Endometrial microvascular endothelial cells (primary cell): ENCODE results near the gene RAB23. TPM values are rescaled to one million over a fixed set of nuclear protein-coding genes. Genes with fewer than 3 reads are reported as not detected.

ENCODE experiments used
- in situ Hi-C: cut with HindIII; loops from 2 replicates; pipeline ENCODE4 v1.10.0; 2017; ENCODE audit warnings: low sequenced_read_pairs, low pct_unique_long_range_greater_than_20kb; ENCODE audit errors: inconsistent ontology term
- total RNA-seq: library from RNA; depleted of rRNA; stranded (reverse); fragments of >200 nt; gene quantifications from one replicate; pipeline ENCODE4 v1.2.3, GENCODE V29; 2015; ENCODE audit errors: inconsistent ontology term

The RAB23 gene
- total RNA-seq, 1 donor from 2014 or later: 26.8 TPM

DNA sequence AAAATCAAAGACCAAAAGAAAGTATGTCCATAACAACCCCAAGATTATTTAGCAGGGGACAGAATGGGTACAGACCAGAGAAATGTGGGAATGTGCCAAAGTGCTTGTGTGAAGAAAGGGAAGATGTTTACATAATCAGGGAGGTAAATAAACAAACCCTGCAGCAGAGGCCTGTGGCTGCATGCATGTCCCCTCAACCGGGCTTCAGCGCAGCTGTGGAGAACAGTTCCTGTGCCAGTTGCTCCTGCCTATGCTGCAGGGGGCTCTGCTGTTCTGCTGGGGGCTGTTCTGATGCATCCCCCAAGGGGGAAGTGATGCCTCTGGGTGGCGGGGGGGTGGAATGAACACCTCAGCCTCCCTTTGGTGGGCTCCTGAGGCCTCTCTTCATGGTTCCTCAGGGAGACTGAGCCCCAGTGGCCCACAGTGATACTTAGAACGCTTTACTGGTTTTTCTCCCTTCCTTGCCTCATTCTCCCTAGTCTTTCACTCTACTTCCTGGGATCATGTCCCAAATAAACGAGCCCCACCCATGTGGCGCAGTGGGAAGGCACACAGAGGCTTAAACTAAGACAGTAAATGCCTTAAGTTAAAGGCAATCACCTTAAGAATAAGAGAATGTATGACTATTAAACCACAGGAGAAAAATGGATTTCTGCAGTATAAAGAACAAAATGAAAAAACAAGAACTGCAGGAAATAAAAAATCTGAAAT, 23.0 kb downstream of the RAB23 start:
- in situ Hi-C loops: no loop called here

DNA sequence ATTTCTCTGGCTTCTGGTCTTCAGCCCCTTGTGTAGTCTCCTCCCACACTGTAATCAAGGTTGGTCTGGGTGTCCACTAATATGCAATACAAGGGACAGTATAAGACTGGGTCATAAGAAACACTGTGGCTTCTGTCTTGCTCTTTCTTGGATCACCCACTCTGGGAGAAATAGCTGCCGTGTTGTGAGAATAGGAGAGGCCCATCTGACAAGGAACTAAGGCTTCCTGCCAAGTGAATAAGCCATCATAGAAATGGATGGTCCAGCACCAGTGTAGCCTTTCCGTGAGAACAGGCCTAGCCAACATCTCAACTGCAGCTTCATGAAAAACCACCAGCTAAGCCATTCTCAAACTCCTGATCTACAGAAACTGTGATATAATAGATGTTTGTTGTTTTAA, 26.6 kb downstream of the RAB23 start:
- in situ Hi-C loops: no loop called here

GRCh38 chr6:57193177-57193576, 28.9 kb downstream of the RAB23 start:
- in situ Hi-C loops: no loop called here

- in situ Hi-C loops: no loop called here
Measured at GRCh38 chr6:57190140-57190539, 32.0 kb downstream of the RAB23 start.

DNA sequence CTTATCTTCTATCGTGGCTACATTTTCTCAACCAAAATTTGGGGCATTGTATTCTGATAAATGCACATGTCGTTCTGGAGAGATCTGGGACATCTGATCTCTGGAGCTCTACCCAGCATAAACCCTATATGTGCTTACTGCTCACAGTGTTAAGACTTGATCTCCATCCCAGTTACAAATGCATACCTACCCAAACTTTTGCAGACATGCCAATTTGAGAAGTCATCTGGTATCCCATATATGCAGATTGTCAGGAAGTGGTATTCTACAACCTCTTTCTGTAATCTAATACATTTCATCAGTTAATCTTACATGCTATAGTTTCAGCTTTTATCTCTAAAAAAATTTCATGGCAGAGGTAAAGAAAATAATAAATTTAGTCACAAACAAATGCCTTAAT, 38.8 kb downstream of the RAB23 start:
- in situ Hi-C loops: no loop called here

DNA sequence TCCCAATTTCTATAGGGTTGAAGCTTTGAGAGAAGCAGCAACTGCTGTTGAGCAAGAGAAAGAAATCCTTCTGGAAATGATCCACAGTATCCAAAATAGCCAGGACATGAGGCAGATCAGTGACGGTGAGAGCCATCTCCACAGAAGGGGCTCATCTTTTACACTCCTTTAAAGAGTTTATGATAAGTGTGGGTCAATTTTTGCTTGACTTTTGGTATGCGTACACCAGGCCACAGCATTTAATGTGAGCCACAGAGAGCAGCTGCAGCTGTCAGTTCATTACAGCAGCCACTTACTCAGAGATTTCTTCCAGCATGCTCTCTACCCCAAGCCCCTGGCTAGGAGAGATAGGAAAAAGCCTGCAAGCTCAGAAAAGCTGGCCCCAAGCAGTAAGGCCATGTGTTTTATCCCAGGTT, 40.1 kb downstream of the RAB23 start:
- in situ Hi-C loops: no loop called here

- in situ Hi-C loops: no loop called here
Measured at GRCh38 chr6:57180596-57180995, 41.5 kb downstream of the RAB23 start.

GRCh38 chr6:57177545-57178265, 44.4 kb downstream of the RAB23 start:
- in situ Hi-C loops: no loop called here

DNA sequence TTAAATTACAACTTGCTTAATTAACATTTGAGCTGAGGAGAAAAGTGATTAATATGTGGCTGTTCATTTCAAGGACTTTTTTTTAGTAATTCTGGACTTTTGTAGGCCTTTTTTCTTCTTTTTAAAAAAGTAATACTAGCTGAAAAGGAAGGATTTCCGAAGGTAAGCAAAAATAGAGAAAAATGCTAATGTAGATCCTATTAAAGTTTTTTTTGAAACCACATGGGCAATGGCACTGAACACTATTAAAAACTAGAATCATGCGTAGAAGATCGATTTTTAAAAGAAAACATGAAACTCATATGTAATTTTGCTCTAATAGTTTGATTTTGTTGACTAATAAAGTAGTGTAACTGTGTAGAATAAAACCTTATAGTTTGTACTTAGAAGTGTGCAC, 47.6 kb downstream of the RAB23 start:
- in situ Hi-C loops: no loop called here

GRCh38 chr6:57173886-57174510, 48.1 kb downstream of the RAB23 start:
- in situ Hi-C loops: no loop called here

DNA sequence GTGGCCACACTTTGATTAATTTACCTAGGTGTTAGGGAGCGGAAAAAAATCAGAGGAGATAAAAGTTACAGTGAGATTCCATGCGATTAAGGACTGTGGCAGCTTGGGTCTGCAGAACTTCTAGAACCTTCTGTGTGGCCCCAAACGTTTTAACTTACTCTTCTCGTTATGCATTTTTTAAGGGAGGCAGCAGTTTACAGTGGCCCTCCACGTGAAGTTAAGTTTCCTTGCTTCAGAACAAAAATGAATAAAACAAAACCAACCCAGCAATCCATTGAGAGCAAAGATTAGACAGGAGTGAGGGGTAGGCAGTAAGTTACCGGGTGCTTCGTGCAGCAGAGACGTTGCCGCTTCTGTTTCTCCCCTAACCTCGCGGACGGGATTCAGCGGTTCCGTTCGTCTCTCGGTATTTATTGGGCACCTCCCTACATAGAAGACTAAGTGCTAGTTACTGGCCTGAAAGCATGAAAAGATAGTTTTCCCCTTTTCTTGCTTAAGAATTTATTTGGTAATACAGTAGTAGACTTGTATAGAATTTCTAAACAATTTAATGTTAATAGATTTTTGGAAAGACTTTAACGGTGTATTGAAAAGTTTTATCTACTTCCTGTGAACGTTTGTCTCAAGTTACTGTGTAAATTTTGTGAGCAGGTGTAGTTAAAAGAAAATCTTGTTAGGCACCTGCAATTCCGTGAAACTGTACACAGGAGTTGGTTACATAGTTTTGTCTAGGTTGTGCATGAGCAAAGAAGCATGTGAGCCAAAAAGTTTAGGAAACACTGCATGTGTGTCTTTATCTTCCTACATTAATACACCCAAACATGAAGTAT, 48.8 kb downstream of the RAB23 start:
- in situ Hi-C loops: no loop called here

DNA sequence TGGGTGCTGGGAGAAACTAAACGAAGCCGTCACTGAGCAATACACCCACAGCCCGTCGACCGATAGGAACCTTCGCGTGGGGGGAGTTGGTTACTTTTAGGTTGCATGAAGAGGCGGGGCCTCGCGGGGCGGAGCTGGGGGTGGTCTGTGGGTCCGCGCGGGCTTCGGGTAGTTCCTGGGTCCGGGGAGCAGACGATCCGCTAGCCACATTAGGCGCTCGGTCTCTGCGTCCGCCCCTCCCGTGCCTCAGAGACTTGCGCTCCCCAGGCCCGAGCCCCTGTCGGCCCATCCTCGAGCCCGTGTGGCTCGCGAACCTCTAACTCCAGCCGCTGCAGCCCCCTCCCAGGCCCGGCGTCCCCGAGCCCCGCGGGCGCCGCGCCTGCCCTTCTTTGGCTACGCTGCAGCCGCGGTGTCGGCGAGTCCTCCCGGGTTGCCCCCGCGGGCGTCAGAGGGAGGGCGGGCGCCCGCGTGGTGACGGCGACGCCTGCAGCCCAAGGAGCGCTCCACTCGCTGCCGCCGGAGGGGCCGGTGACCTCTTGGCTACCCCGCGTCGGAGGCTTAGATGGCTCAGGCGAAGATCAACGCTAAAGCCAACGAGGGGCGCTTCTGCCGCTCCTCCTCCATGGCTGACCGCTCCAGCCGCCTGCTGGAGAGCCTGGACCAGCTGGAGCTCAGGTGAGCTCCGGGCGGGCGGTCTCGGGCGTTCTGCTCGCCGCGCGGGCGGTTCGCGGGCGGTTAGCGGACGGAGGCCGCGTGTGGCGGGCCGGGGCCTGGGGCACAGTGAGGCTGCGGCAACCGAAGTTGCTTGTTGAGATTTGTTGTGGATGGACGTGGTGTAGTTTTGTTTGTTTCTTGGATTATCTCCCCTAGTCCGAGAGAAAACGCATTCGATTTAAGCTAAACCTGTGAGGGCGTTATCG, 49.7 kb downstream of the RAB23 start, which contains the start of gene BAG2:
TSS of gene BAG2 (plus strand) at position 191 of the 920 bp plus-strand sequence. CDS start at position 563, 372 bp downstream.
- in situ Hi-C loops: no loop called here

GRCh38 chr6:57165080-57165479, 57.0 kb downstream of the RAB23 start:
- in situ Hi-C loops: no loop called here

- in situ Hi-C loops: no loop called here
Measured at GRCh38 chr6:57163956-57164355, 58.2 kb downstream of the RAB23 start.

GRCh38 chr6:57162516-57162915, 59.6 kb downstream of the RAB23 start:
- in situ Hi-C loops: no loop called here

GRCh38 chr6:57162028-57162427, 60.1 kb downstream of the RAB23 start:
- in situ Hi-C loops: no loop called here

- in situ Hi-C loops: no loop called here
Measured at GRCh38 chr6:57159127-57159526, 63.0 kb downstream of the RAB23 start.

DNA sequence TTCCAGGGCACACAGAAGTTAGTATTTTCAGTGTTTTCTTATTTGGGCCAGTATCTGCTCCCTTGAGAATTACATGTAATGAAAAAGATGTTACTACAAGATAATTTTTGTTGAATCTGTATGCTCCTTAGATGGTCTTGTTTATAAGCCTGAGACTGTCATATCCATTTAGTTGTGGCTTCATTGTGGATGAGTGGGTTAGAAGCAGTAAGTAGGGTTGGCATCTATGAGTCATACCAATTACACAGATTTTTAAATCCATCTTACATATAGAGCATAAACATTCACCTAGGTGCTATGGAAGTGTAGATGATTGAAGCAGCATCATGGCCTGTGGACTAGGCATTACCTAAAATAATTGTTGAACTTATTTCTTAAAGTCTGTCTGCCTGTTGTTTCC, 63.4 kb downstream of the RAB23 start:
- in situ Hi-C loops: no loop called here
